Mesendoderm (in vitro differentiated cells): ENCODE measurements around the gene LGALS1. TPM values are rescaled to one million over a fixed set of nuclear protein-coding genes. Genes with fewer than 3 reads are reported as not detected.
"Not testable (repeated sequence)": the region's sequence is repeated elsewhere in the genome, so short reads cannot be mapped to it uniquely, and the experiment has no call there.

Source experiments
- DNase-seq: peaks from one replicate; pipeline ENCODE4 v3.0.0; 2013
- H2AK5ac ChIP-seq: 2 replicates; pipeline ENCODE4 v1.6.1; 2013; ENCODE audit warnings: low read length, inconsistent platforms
- H2BK120ac ChIP-seq: 2 replicates; pipeline ENCODE4 v1.6.1; 2013; ENCODE audit warnings: low read depth, mild to moderate bottlenecking, low read length, moderate library complexity, mixed read lengths
- H2BK15ac ChIP-seq: replicated peaks from 2 replicates; pipeline ENCODE4 v1.6.1; 2013; ENCODE audit warnings: low read depth, mild to moderate bottlenecking, moderate library complexity
- H2BK5ac ChIP-seq: 2 replicates; pipeline ENCODE4 v1.6.1; 2013; ENCODE audit warnings: low read length, inconsistent platforms
- H3K18ac ChIP-seq: 2 replicates; pipeline ENCODE4 v1.6.1; 2013; ENCODE audit warnings: mild to moderate bottlenecking, low read length, mixed read lengths
- H3K23ac ChIP-seq: one replicate; pipeline ENCODE4 v1.6.1; 2013; ENCODE audit warnings: low read length
- H3K27ac ChIP-seq: 2 replicates; pipeline ENCODE4 v1.5.1; 2013; ENCODE audit warnings: low read depth, mild to moderate bottlenecking, inconsistent platforms, low read length, moderate library complexity
- H3K27me3 ChIP-seq: 2 replicates; pipeline ENCODE4 v1.6.1; 2013; ENCODE audit warnings: low read length, control low read depth, mild to moderate bottlenecking, inconsistent platforms; ENCODE audit not compliant: insufficient read depth, poor library complexity
- H3K36me3 ChIP-seq: 2 replicates; pipeline ENCODE4 v1.6.1; 2013; ENCODE audit warnings: low read length, inconsistent platforms; ENCODE audit not compliant: control insufficient read depth, insufficient read depth
- H3K4ac ChIP-seq: one replicate; pipeline ENCODE4 v1.6.1; 2013; ENCODE audit warnings: low read depth, mild to moderate bottlenecking, low read length, moderate library complexity
- H3K4me1 ChIP-seq: 2 replicates; pipeline ENCODE4 v1.6.1; 2013; ENCODE audit warnings: low read depth, low read length, inconsistent platforms; ENCODE audit not compliant: control insufficient read depth
- H3K4me2 ChIP-seq: 2 replicates; pipeline ENCODE4 v1.6.1; 2013; ENCODE audit warnings: low read length
- H3K4me3 ChIP-seq: 2 replicates; pipeline ENCODE4 v1.5.1; 2013; ENCODE audit warnings: mild to moderate bottlenecking, low read length
- H3K56ac ChIP-seq: one replicate; pipeline ENCODE4 v1.6.1; 2013; ENCODE audit warnings: low read length
- H3K79me1 ChIP-seq: 2 replicates; pipeline ENCODE4 v1.6.1; 2013; ENCODE audit warnings: low read length, inconsistent platforms
- H3K79me2 ChIP-seq: 2 replicates; pipeline ENCODE4 v1.6.1; 2013; ENCODE audit warnings: mild to moderate bottlenecking, low read length; ENCODE audit not compliant: control insufficient read depth, insufficient read depth
- H3K9ac ChIP-seq: 2 replicates; pipeline ENCODE4 v1.6.1; 2013; ENCODE audit warnings: low read length, inconsistent platforms
- H4K5ac ChIP-seq: one replicate; pipeline ENCODE4 v1.6.1; 2013; ENCODE audit warnings: low read length
- H4K8ac ChIP-seq: one replicate; pipeline ENCODE4 v1.6.1; 2013; ENCODE audit warnings: low read depth, mild to moderate bottlenecking, control low read depth, low read length, moderate library complexity
- WGBS: extraction: QIAGEN DNeasy Blood & Tissue Kit; methylation state at CpG from one replicate; pipeline ENCODE4 v1.1.7; 2013; ENCODE audit warnings: low lambda C conversion rate, missing lambda C conversion rate; ENCODE audit not compliant: insufficient coverage; ENCODE audit errors: extremely low coverage; 5-methylcytosine and 5-hydroxymethylcytosine counted together
- small RNA-seq: library from polyadenylated mRNA; stranded (forward); fragments of <200 nt; extraction: miRNeasy Mini kit (QIAGEN cat#:217004); gene quantifications from one replicate; pipeline ENCODE3, GENCODE V24; 2013; ENCODE audit not compliant: insufficient read depth

LGALS1 gene

DNA sequence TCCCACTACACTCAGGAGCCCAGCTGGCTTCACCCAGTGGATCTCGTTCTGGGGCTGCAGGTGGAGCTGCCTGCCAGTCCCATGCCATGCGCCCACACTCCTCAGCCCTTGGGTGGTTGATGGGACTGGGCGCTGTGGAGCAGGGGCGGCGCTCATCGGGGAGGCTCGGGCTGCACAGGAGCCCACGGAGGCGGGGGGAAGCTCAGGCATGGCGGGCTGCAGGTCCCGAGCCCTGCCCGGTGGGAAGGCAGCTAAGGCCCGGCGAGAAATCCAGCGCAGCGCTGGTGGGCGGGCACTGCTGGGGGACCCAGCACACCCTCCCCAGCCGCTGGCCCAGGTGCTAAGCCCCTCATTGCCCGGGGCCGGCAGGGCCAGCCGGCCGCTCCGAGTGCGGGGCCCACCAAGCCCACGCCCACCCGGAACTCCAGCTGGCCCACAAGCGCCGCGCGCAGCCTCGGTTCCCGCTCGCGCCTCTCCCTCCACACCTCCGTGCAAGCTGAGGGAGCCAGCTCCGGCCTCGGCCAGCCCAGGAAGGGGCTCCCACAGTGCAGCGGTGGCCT lies 42.4 kb downstream of the LGALS1 start:
- not testable (repeated sequence) for H3K4me2 ChIP-seq, H3K56ac ChIP-seq, H4K5ac ChIP-seq, H3K18ac ChIP-seq, H2AK5ac ChIP-seq, DNase-seq, H3K4me1 ChIP-seq, H2BK15ac ChIP-seq, H3K4ac ChIP-seq, H2BK120ac ChIP-seq, H3K79me2 ChIP-seq, H2BK5ac ChIP-seq, H3K27me3 ChIP-seq, H4K8ac ChIP-seq, H3K9ac ChIP-seq, H3K36me3 ChIP-seq, H3K27ac ChIP-seq, H3K79me1 ChIP-seq, H3K23ac ChIP-seq, H3K4me3 ChIP-seq
- WGBS: no CpG with 5 or more reads among the region's 38 CpGs

- no peaks in the 10 kb centered on the region for H3K36me3 ChIP-seq
- no peak overlapping the region for H3K9ac ChIP-seq
- H2BK15ac ChIP-seq: no peak overlapping the region
- WGBS: no CpG with 5 or more reads among the region's 25 CpGs
- no peak overlapping the region for H3K4ac ChIP-seq
- H4K8ac ChIP-seq: no peak overlapping the region
- no peak overlapping the region for H3K27ac ChIP-seq
- no peak overlapping the region for H4K5ac ChIP-seq
- H2AK5ac ChIP-seq: no peak overlapping the region
- no peak overlapping the region for H2BK120ac ChIP-seq
- DNase-seq: no peak
- no peak overlapping the region for H3K18ac ChIP-seq
- no peaks in the 10 kb centered on the region for H3K79me1 ChIP-seq
- H3K79me2 ChIP-seq: no peaks in the 10 kb centered on the region
- H3K4me2 ChIP-seq: no peak overlapping the region
- no peak overlapping the region for H3K23ac ChIP-seq
- H3K27me3 ChIP-seq: no peaks in the 10 kb centered on the region
- H3K4me1 ChIP-seq: no peaks in the 10 kb centered on the region
- H3K56ac ChIP-seq: no peak overlapping the region
- no peak overlapping the region for H2BK5ac ChIP-seq
- H3K4me3 ChIP-seq: no peak overlapping the region
Observed at GRCh38 chr22:37725551-37726240, 50.3 kb downstream of the LGALS1 start.

GRCh38 chr22:37726241-37726887 lies 50.9 kb downstream of the LGALS1 start:
- Histone ChIP-seq H3K4me3 (no peak overlapping the region), H3K27me3 (no peaks in the 10 kb centered on the region), H3K79me2 (no peaks in the 10 kb centered on the region), H3K18ac (no peak overlapping the region), H2BK5ac (no peak overlapping the region), H3K4me2 (no peak overlapping the region), H2BK120ac (no peak overlapping the region), H3K4me1 (no peaks in the 10 kb centered on the region), H3K79me1 (no peaks in the 10 kb centered on the region), H2AK5ac (no peak overlapping the region), H3K36me3 (no peaks in the 10 kb centered on the region), H2BK15ac (no peak overlapping the region), H4K5ac (no peak overlapping the region), H3K23ac (no peak overlapping the region), H3K4ac (no peak overlapping the region), H3K27ac (no peak overlapping the region), H4K8ac (no peak overlapping the region), H3K9ac (no peak overlapping the region), H3K56ac (no peak overlapping the region)
- no peak for DNase-seq
- WGBS: no CpG with 5 or more reads among the region's 20 CpGs

DNA sequence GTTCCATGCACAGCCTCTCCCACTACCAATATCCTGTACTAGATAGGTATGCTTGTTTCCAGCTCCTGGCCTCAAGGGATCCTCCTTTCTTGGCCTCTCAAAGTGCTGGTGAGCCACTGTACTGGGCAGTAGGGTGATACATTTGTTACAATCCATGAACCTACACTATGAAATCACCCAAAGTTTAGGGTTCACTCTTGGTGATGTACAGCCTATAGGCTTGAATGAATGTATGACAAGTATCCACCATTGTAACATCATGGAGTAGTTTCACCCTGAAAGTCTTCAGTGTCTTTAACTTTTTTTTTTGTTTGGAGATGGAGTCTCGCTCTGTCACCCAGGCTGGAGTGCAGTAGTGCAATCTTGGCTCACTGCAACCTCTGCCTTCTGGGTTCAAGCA lies 53.2 kb downstream of the LGALS1 start:
- Histone ChIP-seq H3K27me3 (no peaks in the 10 kb centered on the region), H2BK120ac (no peak overlapping the region), H2AK5ac (no peak overlapping the region), H4K8ac (no peak overlapping the region), H3K9ac (no peak overlapping the region), H3K23ac (no peak overlapping the region), H3K36me3 (no peaks in the 10 kb centered on the region), H3K4me1 (no peaks in the 10 kb centered on the region), H3K4me3 (no peak overlapping the region), H3K4ac (no peak overlapping the region), H3K4me2 (no peak overlapping the region), H3K56ac (no peak overlapping the region), H3K79me2 (no peaks in the 10 kb centered on the region), H3K27ac (no peak overlapping the region), H3K79me1 (no peaks in the 10 kb centered on the region), H2BK5ac (no peak overlapping the region), H3K18ac (no peak overlapping the region), H2BK15ac (no peak overlapping the region), H4K5ac (no peak overlapping the region)
- no CpG with 5 or more reads among the region's 1 CpG for WGBS
- DNase-seq: no peak

Small RNAs within 50 kb of the gene (small RNA-seq; reads per million reads assigned to genes)
- not detected for gene RN7SL385P
